ENCODE measurements around the gene KPNB1. TPM values are rescaled to one million over a fixed set of nuclear protein-coding genes. Genes with fewer than 3 reads are reported as not detected.

The KPNB1 gene
- total RNA-seq, 1 donor from 2014 or later, result 491 TPM

- Mint-ChIP-seq H3K27me3 (ENCODE audit: low read depth, unreplicated experiment) (peaks cover 71% of the 10 kb centered on the region), H3K4me1 (ENCODE audit: low read depth, unreplicated experiment) (peaks cover 13% of the 10 kb centered on the region), H3K36me3 (ENCODE audit: low read depth, unreplicated experiment) (no peaks in the 10 kb centered on the region), H3K27ac (ENCODE audit: unreplicated experiment) (no peak overlapping the region), H3K4me3 (ENCODE audit: unreplicated experiment) (no peak overlapping the region), H3K9me3 (ENCODE audit: unreplicated experiment) (no peaks in the 10 kb centered on the region)
- Histone ChIP-seq H2AFZ (ENCODE audit: low read depth, low read length) (no peak overlapping the region), H3K9ac (ENCODE audit: low read length) (no peak overlapping the region), H3K36me3 (ENCODE audit: insufficient read depth, low read length) (no peaks in the 10 kb centered on the region), H3K27me3 (ENCODE audit: insufficient read depth, low read length) (peaks cover 79% of the 10 kb centered on the region), H4K20me1 (ENCODE audit: insufficient read depth, low read length) (peaks cover 34% of the 10 kb centered on the region), H3K4me3 (ENCODE audit: insufficient read depth, low read depth, low read length) (no peak overlapping the region), H3K4me1 (ENCODE audit: insufficient read depth, low read length) (peaks cover 18% of the 10 kb centered on the region), H3K27ac (ENCODE audit: low read depth, low read length) (no peak overlapping the region), H3K9me3 (ENCODE audit: insufficient read depth, low read depth, low read length) (no peaks in the 10 kb centered on the region), H3K79me2 (ENCODE audit: insufficient read depth, low read length) (no peaks in the 10 kb centered on the region), H3K4me2 (ENCODE audit: low read length) (no peak overlapping the region)
- no peak for TF ChIP-seq EZH2 (IDR thresholded peaks at IDR 0.05; ENCODE audit: insufficient read depth, low read length)
- TF ChIP-seq, protein P1, sequence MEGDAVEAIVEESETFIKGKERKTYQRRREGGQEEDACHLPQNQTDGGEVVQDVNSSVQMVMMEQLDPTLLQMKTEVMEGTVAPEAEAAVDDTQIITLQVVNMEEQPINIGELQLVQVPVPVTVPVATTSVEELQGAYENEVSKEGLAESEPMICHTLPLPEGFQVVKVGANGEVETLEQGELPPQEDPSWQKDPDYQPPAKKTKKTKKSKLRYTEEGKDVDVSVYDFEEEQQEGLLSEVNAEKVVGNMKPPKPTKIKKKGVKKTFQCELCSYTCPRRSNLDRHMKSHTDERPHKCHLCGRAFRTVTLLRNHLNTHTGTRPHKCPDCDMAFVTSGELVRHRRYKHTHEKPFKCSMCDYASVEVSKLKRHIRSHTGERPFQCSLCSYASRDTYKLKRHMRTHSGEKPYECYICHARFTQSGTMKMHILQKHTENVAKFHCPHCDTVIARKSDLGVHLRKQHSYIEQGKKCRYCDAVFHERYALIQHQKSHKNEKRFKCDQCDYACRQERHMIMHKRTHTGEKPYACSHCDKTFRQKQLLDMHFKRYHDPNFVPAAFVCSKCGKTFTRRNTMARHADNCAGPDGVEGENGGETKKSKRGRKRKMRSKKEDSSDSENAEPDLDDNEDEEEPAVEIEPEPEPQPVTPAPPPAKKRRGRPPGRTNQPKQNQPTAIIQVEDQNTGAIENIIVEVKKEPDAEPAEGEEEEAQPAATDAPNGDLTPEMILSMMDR (IDR thresholded peaks at IDR 0.05; ENCODE audit: insufficient read depth, low read depth, low read length), result no peak
- no peak for FAIRE-seq
- no peak for DNase-seq (ENCODE audit: low read depth)
Measured at GRCh38 chr17:47724705-47725104, 75.0 kb downstream of the KPNB1 start.

DNA sequence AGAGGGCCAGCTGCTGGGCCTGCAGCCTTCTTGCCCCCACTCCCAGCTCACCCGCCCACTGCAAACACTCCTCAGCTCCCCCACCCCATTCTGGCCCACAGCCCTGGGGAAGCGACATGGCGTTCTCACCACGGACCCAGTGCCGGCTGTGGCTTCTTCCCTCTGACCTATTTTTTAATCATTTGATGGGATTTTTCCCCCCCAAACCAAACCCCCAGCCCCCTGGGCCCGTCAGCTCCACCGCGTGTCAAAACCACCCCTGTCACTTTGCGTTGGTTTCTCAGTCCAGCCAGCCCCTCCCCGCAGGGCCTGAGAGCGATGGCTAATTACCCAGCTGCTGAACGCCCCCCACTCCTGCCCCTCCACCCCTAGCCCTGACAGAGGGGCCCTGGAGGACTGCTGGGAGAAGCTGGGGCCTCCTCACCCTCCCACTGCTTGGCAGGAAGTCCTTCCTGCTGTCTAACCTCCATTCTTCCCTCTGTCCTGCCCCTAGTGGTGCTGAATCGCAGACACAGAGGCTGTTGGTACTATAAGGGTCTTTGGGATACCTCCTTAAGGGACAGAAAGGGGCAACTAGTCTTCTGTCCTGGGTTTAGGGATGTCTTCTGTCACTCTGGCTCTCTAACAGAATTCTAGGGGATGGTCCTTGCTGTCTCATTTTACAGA is 75.9 kb downstream of the KPNB1 start:
- H3K27me3 ChIP-seq (ENCODE audit: insufficient read depth, low read length), result peaks cover 76% of the 10 kb centered on the region

More for the DNA sequence above, 75.9 kb downstream of the KPNB1 start:
- no peak for FAIRE-seq
- no peak overlapping the region for H3K27ac ChIP-seq (ENCODE audit: low read depth, low read length)
- no peaks in the 10 kb centered on the region for H3K9me3 Mint-ChIP-seq (ENCODE audit: unreplicated experiment)
- H4K20me1 ChIP-seq (ENCODE audit: insufficient read depth, low read length), result peaks cover 26% of the 10 kb centered on the region
- H3K4me1 ChIP-seq (ENCODE audit: insufficient read depth, low read length), result peaks cover 9% of the 10 kb centered on the region
- no peaks in the 10 kb centered on the region for H3K36me3 ChIP-seq (ENCODE audit: insufficient read depth, low read length)
- no peaks in the 10 kb centered on the region for H3K79me2 ChIP-seq (ENCODE audit: insufficient read depth, low read length)
- TF ChIP-seq, protein P1 (IDR thresholded peaks at IDR 0.05; ENCODE audit: insufficient read depth, low read depth, low read length), result no peak
- no peak for TF ChIP-seq EZH2 (IDR thresholded peaks at IDR 0.05; ENCODE audit: insufficient read depth, low read length)
- no peak overlapping the region for H3K27ac Mint-ChIP-seq (ENCODE audit: unreplicated experiment)
- no peak for DNase-seq (ENCODE audit: low read depth)
- no peak overlapping the region for H3K9ac ChIP-seq (ENCODE audit: low read length)
- peaks cover 76% of the 10 kb centered on the region for H3K27me3 Mint-ChIP-seq (ENCODE audit: low read depth, unreplicated experiment)
- no peaks in the 10 kb centered on the region for H3K9me3 ChIP-seq (ENCODE audit: insufficient read depth, low read depth, low read length)
- H3K4me1 Mint-ChIP-seq (ENCODE audit: low read depth, unreplicated experiment), result peaks cover 7% of the 10 kb centered on the region
- no peak overlapping the region for H3K4me3 ChIP-seq (ENCODE audit: insufficient read depth, low read depth, low read length)
- no peaks in the 10 kb centered on the region for H3K36me3 Mint-ChIP-seq (ENCODE audit: low read depth, unreplicated experiment)
- H2AFZ ChIP-seq (ENCODE audit: low read depth, low read length), result no peak overlapping the region
- no peak overlapping the region for H3K4me3 Mint-ChIP-seq (ENCODE audit: unreplicated experiment)
- no peak overlapping the region for H3K4me2 ChIP-seq (ENCODE audit: low read length)
